Uterus (tissue), 2 donors: Measurements from ENCODE around the gene HNRNPD.

Experiments used
- POLR2A ChIP-seq, 2 donors: fragments of 450-650 bp; IDR thresholded peaks; one replicate each; pipeline ENCODE4 v1.6.1; 2016; ENCODE audit warnings: antibody characterized with exemption in 2 of 2, mild to moderate bottlenecking in 1 of 2, moderate library complexity in 1 of 2
- TF ChIP-seq, protein P1 (sequence below), 4 experiments: fragments of 200-600 bp in 2 of 4; fragments of 450-650 bp in 2 of 4; sonication (generic) in 2 of 4; IDR thresholded peaks; one replicate each; pipeline ENCODE4 v1.5.1; 2016 to 2019; ENCODE audit warnings: antibody characterized with exemption in 4 of 4, mild to moderate bottlenecking in 2 of 4, moderate library complexity in 1 of 4

DNA sequence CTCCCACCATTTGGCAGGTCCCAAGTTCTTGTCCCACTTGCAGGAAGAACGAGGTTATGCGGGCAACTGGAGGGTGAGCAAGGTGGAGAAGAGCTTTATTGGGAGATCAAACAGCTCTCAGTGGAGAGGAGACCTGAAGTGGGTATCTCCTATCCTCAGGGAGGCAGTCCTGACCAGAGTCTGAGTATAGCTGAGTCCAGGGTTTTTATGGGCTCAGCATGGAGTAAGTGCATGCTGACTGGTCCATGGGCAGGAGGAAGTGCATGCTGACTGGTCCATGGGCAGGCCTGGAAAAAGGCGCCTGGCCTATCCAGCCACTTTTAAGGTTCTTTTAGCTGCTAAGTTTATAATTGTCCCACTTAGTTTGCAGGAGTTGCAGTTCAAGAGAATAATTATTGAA, 7.4 kb upstream of the HNRNPD start:
- TF ChIP-seq, protein P1, sequence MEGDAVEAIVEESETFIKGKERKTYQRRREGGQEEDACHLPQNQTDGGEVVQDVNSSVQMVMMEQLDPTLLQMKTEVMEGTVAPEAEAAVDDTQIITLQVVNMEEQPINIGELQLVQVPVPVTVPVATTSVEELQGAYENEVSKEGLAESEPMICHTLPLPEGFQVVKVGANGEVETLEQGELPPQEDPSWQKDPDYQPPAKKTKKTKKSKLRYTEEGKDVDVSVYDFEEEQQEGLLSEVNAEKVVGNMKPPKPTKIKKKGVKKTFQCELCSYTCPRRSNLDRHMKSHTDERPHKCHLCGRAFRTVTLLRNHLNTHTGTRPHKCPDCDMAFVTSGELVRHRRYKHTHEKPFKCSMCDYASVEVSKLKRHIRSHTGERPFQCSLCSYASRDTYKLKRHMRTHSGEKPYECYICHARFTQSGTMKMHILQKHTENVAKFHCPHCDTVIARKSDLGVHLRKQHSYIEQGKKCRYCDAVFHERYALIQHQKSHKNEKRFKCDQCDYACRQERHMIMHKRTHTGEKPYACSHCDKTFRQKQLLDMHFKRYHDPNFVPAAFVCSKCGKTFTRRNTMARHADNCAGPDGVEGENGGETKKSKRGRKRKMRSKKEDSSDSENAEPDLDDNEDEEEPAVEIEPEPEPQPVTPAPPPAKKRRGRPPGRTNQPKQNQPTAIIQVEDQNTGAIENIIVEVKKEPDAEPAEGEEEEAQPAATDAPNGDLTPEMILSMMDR (IDR thresholded peaks at IDR 0.05): no peak
- TF ChIP-seq POLR2A (IDR thresholded peaks at IDR 0.05): no peak
